ENCODE measurements around the gene HIC1. TPM values are rescaled to one million over a fixed set of nuclear protein-coding genes. Genes with fewer than 3 reads are reported as not detected.

The HIC1 gene
- total and polyA plus RNA-seq, 9 of the 15 experiments (the other 6 are each of a cell fraction or from before 2014, with no cell fraction given): 0.01 to 2.5 (median 0.18) TPM

- TF ChIP-seq IRF2 (CRISPR knock-in tag; IDR thresholded peaks at IDR 0.05): no peak
- TF ChIP-seq, protein P1, sequence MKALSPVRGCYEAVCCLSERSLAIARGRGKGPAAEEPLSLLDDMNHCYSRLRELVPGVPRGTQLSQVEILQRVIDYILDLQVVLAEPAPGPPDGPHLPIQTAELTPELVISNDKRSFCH (CRISPR knock-in tag; IDR thresholded peaks at IDR 0.05): no peak
- TF ChIP-seq, protein P1 (tag; IDR thresholded peaks at IDR 0.05): no peak
- TF ChIP-seq, protein P2, sequence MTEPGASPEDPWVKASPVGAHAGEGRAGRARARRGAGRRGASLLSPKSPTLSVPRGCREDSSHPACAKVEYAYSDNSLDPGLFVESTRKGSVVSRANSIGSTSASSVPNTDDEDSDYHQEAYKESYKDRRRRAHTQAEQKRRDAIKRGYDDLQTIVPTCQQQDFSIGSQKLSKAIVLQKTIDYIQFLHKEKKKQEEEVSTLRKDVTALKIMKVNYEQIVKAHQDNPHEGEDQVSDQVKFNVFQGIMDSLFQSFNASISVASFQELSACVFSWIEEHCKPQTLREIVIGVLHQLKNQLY (CRISPR knock-in tag; conservative IDR thresholded peaks at IDR 0.05): no peak
- no peak for TF ChIP-seq HOMEZ (CRISPR knock-in tag; IDR thresholded peaks at IDR 0.05)
- no peak for TF ChIP-seq ARID3A (IDR thresholded peaks at IDR 0.05; ENCODE audit: borderline replicate concordance, low read depth, low read length)
Observed at GRCh38 chr17:2023692-2024571, 31.0 kb upstream of the HIC1 start (continued).

Data from K562 (cell line).